Endothelial cell of umbilical vein (primary cell): ENCODE data around the gene LGALS4. TPM values are rescaled to one million over a fixed set of nuclear protein-coding genes. Genes with fewer than 3 reads are reported as not detected.

Experiments
- BruUV-seq: library from RNA; stranded (reverse); fragments of 400-500 nt; replicated peaks from 2 replicates; lab custom pipeline; 2021; lab: Mats Ljungman, UMichigan
- CTCF ChIA-PET: fragments of 300-600, 350-600 bp; sonication (Branson Sonifier 250); formaldehyde crosslinking; loops from one replicate; lab custom pipeline; 2021; ENCODE audit warnings: antibody characterized with exemption, inconsistent platforms; lab: Charles Lee
- POLR2A ChIA-PET: fragments of 300-600, 350-600 bp; sonication (Branson Sonifier 250); formaldehyde crosslinking; loops from one replicate; lab custom pipeline; 2021; ENCODE audit warnings: antibody characterized with exemption, inconsistent platforms; lab: Charles Lee
- DNase-seq: peaks from one replicate; pipeline ENCODE4 v3.0.0-alpha.2; 2011; ENCODE audit warnings: low read depth, low spot score
- FAIRE-seq: peaks from 2 replicates; lab custom pipeline; 2011; peaks lifted over from hg19 to GRCh38; lab: Jason Lieb, UNC
- H2AFZ ChIP-seq: 2 replicates; pipeline ENCODE4 v1.6.0; 2012; ENCODE audit warnings: low read depth, low read length, control low read depth, inconsistent platforms
- H3K27ac ChIP-seq: 2 replicates; pipeline ENCODE4 v1.5.1; 2011; ENCODE audit warnings: low read depth, mild to moderate bottlenecking, control low read depth, low read length, moderate library complexity; ENCODE audit not compliant: insufficient read depth
- H3K27me3 ChIP-seq, 2 experiments: 2 replicates each; pipeline versions ENCODE4 v1.6.0 to v1.6.1; 2011; ENCODE audit warnings: low read length in 2 of 2, mixed read lengths in 1 of 2; ENCODE audit not compliant: control insufficient read depth in 2 of 2, insufficient read depth in 2 of 2
- H3K36me3 ChIP-seq, 2 experiments: 2 replicates in 1 of 2; 3 replicates in 1 of 2; pipeline ENCODE4 v1.5.1; 2011; ENCODE audit warnings: low read length in 2 of 2, mild to moderate bottlenecking in 1 of 2, moderate library complexity in 1 of 2; ENCODE audit not compliant: control insufficient read depth in 2 of 2, insufficient read depth in 2 of 2; ENCODE audit errors: extremely low read depth in 1 of 2
- H3K4me1 ChIP-seq: 3 replicates; pipeline ENCODE4 v1.5.1; 2011; ENCODE audit warnings: mild to moderate bottlenecking, low read length; ENCODE audit not compliant: control insufficient read depth, insufficient read depth; ENCODE audit errors: extremely low read depth
- H3K4me2 ChIP-seq: 2 replicates; pipeline ENCODE4 v1.6.1; 2011; ENCODE audit warnings: low read length, control low read depth, mixed read lengths; ENCODE audit not compliant: insufficient read depth
- H3K4me3 ChIP-seq, 3 experiments: fragments of 200-600 bp in 1 of 3; sonication (generic), shearing (Covaris generic) in 1 of 3; replicated peaks in 1 of 3; 2 replicates each; pipeline ENCODE4 v1.5.1; 2011 to 2016; ENCODE audit warnings: control low read depth in 3 of 3, low read length in 3 of 3, mild to moderate bottlenecking in 2 of 3, inconsistent platforms in 1 of 3, low read depth in 1 of 3, moderate library complexity in 1 of 3; ENCODE audit not compliant: insufficient read depth in 1 of 3
- H3K79me2 ChIP-seq: 2 replicates; pipeline ENCODE4 v1.6.0; 2012; ENCODE audit warnings: low read length, inconsistent platforms; ENCODE audit not compliant: control insufficient read depth, insufficient read depth
- H3K9ac ChIP-seq: replicated peaks from 2 replicates; pipeline ENCODE3; 2011; ENCODE audit warnings: low read length, control low read depth; ENCODE audit not compliant: insufficient read depth; ENCODE audit errors: extremely low read depth
- H3K9me1 ChIP-seq: replicated peaks from 3 replicates; pipeline ENCODE4 v1.6.0; 2011; ENCODE audit warnings: mild to moderate bottlenecking, low read length; ENCODE audit not compliant: control insufficient read depth, insufficient read depth; ENCODE audit errors: extremely low read depth
- H3K9me3 ChIP-seq: replicated peaks from 2 replicates; pipeline ENCODE4 v1.5.1; 2012; ENCODE audit warnings: low read length, inconsistent platforms; ENCODE audit not compliant: control insufficient read depth, insufficient read depth
- H4K20me1 ChIP-seq: replicated peaks from 2 replicates; pipeline ENCODE3; 2011; ENCODE audit warnings: mild to moderate bottlenecking, low read length; ENCODE audit not compliant: control insufficient read depth, insufficient read depth; ENCODE audit errors: extremely low read depth
- CTCF ChIP-seq, 2 donors: IDR thresholded peaks; 1 replicate in 1 of 2; 2 replicates in 1 of 2; pipeline ENCODE4 v1.5.1; 2011; ENCODE audit warnings: low read length in 2 of 2, mild to moderate bottlenecking in 2 of 2, moderate library complexity in 2 of 2, control low read depth in 1 of 2, inconsistent platforms in 1 of 2, low read depth in 1 of 2; ENCODE audit not compliant: insufficient read depth in 1 of 2; ENCODE audit errors: extremely low read depth in 1 of 2
- EZH2 ChIP-seq: IDR thresholded peaks from 2 replicates; pipeline ENCODE4 v1.6.1; 2012; ENCODE audit warnings: borderline replicate concordance, low read depth, mild to moderate bottlenecking, moderate library complexity, low read length, inconsistent platforms; ENCODE audit not compliant: severe bottlenecking
- FOS ChIP-seq: IDR thresholded peaks from 2 replicates; pipeline ENCODE4 v1.6.1; 2011; ENCODE audit warnings: mild to moderate bottlenecking, low read length, moderate library complexity, borderline replicate concordance; ENCODE audit not compliant: insufficient read depth
- GATA2 ChIP-seq: IDR thresholded peaks from 2 replicates; pipeline ENCODE4 v1.7.0; 2011; ENCODE audit warnings: low read depth, mild to moderate bottlenecking, moderate library complexity, mixed read lengths, low read length; ENCODE audit not compliant: insufficient read length, insufficient read depth
- JUN ChIP-seq: IDR thresholded peaks from 2 replicates; pipeline ENCODE4 v1.6.1; 2011; ENCODE audit warnings: borderline replicate concordance, low read depth; ENCODE audit not compliant: insufficient read length, insufficient read depth
- MYC ChIP-seq: IDR thresholded peaks from one replicate; pipeline ENCODE4 v1.6.1; 2011; ENCODE audit warnings: mild to moderate bottlenecking, low read depth, low read length
- POLR2A ChIP-seq: IDR thresholded peaks from 2 replicates; pipeline ENCODE4 v1.6.1; 2012; ENCODE audit warnings: low read depth, mild to moderate bottlenecking, control low read depth, low read length
- POLR2AphosphoS5 ChIP-seq: IDR thresholded peaks from 2 replicates; pipeline ENCODE4 v1.6.1; 2012; ENCODE audit warnings: low read depth, mild to moderate bottlenecking, control low read depth, low read length, moderate library complexity; ENCODE audit not compliant: insufficient read depth
- dilution Hi-C: fragments of 300-500 bp; cut with MboI; formaldehyde crosslinking; loops from one replicate; pipeline ENCODE4 v1.15.0; 2019; ENCODE audit warnings: low sequenced_read_pairs; ENCODE audit not compliant: extremely low pct_ligation_motif_present
- intact Hi-C: fragments of 100-400 bp; cut with micrococcal nuclease; formaldehyde crosslinking; loops from one replicate; pipeline ENCODE4 v1.10.0; 2022
- polyA plus RNA-seq, 4 experiments: library from polyadenylated mRNA; depleted of rRNA in 3 of 4; stranded (reverse) in 3 of 4; unstranded in 1 of 4; fragments of >200 nt; gene quantifications; 2 replicates each; pipeline versions ENCODE4 v1.2.1 to v1.2.3, GENCODE V29; 2011 to 2012; ENCODE audit warnings: missing spikeins in 1 of 4
- total RNA-seq: library from RNA; stranded (reverse); gene quantifications from 2 replicates; pipeline ENCODE4 v1.2.3, GENCODE V29; 2021
- TF ChIP-seq, protein P1 (sequence below): IDR thresholded peaks from 2 replicates; pipeline ENCODE4 v1.6.1; 2011; ENCODE audit not compliant: insufficient read depth, insufficient read length

Gene LGALS4
- total and polyA plus RNA-seq, 2 donors (not counting 3 experiments of a cell fraction or from before 2014, with no cell fraction given) = 0.19 TPM; not detected in 1

GRCh38 chr19:38834104-38834490 lies 21.4 kb upstream of the LGALS4 start:
- dilution Hi-C loops = no loop called here
- no peak for DNase-seq
- H3K27ac ChIP-seq = no peak overlapping the region
- H3K4me2 ChIP-seq = no peak overlapping the region
- no peaks in the 10 kb centered on the region for H3K79me2 ChIP-seq
- H3K9ac ChIP-seq = no peak overlapping the region
- TF ChIP-seq JUN = no peak
- TF ChIP-seq GATA2 = no peak
- TF ChIP-seq FOS = no peak
- TF ChIP-seq EZH2 = no peak
- H3K9me3 ChIP-seq = no peaks in the 10 kb centered on the region
- no peak overlapping the region for H2AFZ ChIP-seq
- no peak for FAIRE-seq
- H3K4me1 ChIP-seq = peaks cover 13% of the 10 kb centered on the region
- intact Hi-C loops = loop anchor here (5.0 kb wide), 3 partner anchors 42 to 97 kb away; no protein-coding TSS in a partner anchor
- POLR2A ChIA-PET = interaction anchor here (0.8 kb wide), 1 partner anchor 15 kb away, joined by 3 read pairs; no protein-coding TSS in a partner anchor
- CTCF ChIA-PET = interaction anchor here (0.9 kb wide), 1 partner anchor 97 kb away, joined by 3 read pairs; the partner anchor contains the start of genes MRPS12 and SARS2
- H3K4me3 ChIP-seq = no peak overlapping the region
- no peaks in the 10 kb centered on the region for H3K9me1 ChIP-seq
- no peaks in the 10 kb centered on the region for H3K27me3 ChIP-seq
- H4K20me1 ChIP-seq = no peaks in the 10 kb centered on the region
- no TSS peak for BruUV-seq
- peaks cover 22 to 30% of the 10 kb centered on the region in 2 experiments for H3K36me3 ChIP-seq

DNA sequence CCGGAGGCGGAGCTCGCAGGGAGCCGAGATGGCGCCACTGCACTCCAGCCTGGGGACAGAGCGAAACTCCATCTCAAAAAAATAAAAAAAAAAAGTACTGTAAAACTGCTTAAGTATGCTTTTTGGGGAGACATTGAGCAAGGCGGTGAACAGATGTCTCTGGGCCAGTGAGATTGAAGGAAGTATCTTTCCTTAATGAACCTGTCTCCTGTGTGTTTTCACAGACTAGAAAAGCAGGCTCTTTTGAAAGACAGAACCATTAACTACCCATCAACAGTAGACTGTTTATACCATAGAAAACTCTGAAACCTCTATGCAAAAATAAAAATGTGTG lies 20.3 kb upstream of the LGALS4 start:
- dilution Hi-C loops = no loop called here
- BruUV-seq = no TSS peak
- no peak overlapping the region for H3K9ac ChIP-seq

More for the DNA sequence above, 20.3 kb upstream of the LGALS4 start:
- FAIRE-seq (no peak), DNase-seq (no peak)
- no peak overlapping the region for H2AFZ ChIP-seq
- peaks cover 13% of the 10 kb centered on the region for H3K4me1 ChIP-seq
- ChIA-PET CTCF (interaction anchor here (2.9 kb wide), 1 partner anchor 64 kb away, joined by 24 read pairs; no protein-coding TSS in a partner anchor), POLR2A (no interaction called here)
- TF ChIP-seq MYC (no peak), EZH2 (no peak), GATA2 (no peak), CTCF (IDR thresholded peaks at IDR 0.05; ENCODE audit: extremely low read depth in 1 of 2, insufficient read depth in 1 of 2, low read depth in 1 of 2, low read length in 2 of 2) (no peak), JUN (no peak), FOS (no peak), POLR2AphosphoS5 (no peak), POLR2A (no peak)
- TF ChIP-seq, protein P1, sequence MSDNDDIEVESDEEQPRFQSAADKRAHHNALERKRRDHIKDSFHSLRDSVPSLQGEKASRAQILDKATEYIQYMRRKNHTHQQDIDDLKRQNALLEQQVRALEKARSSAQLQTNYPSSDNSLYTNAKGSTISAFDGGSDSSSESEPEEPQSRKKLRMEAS = no peak
- H3K27ac ChIP-seq = no peak overlapping the region
- no peaks in the 10 kb centered on the region for H3K79me2 ChIP-seq
- H3K4me2 ChIP-seq = no peak overlapping the region
- no peaks in the 10 kb centered on the region for H4K20me1 ChIP-seq
- no peaks in the 10 kb centered on the region for H3K9me3 ChIP-seq
- no peaks in the 10 kb centered on the region for H3K27me3 ChIP-seq
- H3K36me3 ChIP-seq = peaks cover 14 to 20% of the 10 kb centered on the region in 2 experiments
- intact Hi-C loops = loop anchor here (5.0 kb wide), 3 partner anchors 41 to 96 kb away; no protein-coding TSS in a partner anchor
- no peaks in the 10 kb centered on the region for H3K9me1 ChIP-seq
- H3K4me3 ChIP-seq = no peak overlapping the region
